ENCODE results near the gene SYNE4. TPM values are rescaled to one million over a fixed set of nuclear protein-coding genes. Genes with fewer than 3 reads are reported as not detected.
A peak's percentile ranks its signal among the peaks of the same experiment; 100 is the strongest.

The SYNE4 gene
- total and polyA plus RNA-seq, 2 of the 13 experiments (the other 11 are each of a cell fraction or from before 2014, with no cell fraction given) = 13.7 to 23.0 TPM

DNA sequence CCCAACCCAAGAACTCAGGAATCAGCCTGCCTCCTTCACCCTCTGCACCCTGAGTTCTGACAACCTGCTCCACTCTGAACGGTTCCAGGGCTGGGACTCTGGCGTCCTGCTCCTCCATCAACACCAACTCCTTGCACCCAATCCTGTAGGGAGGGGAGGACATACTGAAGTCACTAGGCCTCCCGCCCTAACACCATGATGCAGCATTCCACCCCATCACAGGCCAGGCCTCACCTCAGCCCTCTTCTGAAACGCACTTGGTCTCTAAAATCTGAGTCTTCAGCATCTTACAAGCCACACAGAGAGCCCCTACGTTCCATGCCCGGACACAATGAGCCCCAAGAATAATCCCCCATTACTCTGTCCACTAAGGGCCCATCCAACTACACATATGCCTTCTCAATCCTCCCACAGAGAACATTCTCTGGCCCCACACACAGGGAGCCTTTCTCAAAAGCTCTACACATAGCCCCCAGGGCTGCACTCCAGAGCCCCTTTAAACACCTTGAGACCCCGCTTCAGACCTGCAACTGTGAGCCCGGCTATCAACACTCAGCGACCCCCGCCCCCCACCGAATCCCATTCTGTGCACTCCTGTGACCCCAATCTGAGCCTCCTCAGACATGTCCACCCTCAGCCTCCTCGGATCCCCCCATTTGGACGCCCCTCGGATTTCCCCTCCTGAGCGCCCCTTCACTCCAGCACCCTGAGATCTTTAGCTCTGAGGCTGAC, 4.8 kb upstream of the SYNE4 start (continued):
- TF ChIP-seq, protein P1, sequence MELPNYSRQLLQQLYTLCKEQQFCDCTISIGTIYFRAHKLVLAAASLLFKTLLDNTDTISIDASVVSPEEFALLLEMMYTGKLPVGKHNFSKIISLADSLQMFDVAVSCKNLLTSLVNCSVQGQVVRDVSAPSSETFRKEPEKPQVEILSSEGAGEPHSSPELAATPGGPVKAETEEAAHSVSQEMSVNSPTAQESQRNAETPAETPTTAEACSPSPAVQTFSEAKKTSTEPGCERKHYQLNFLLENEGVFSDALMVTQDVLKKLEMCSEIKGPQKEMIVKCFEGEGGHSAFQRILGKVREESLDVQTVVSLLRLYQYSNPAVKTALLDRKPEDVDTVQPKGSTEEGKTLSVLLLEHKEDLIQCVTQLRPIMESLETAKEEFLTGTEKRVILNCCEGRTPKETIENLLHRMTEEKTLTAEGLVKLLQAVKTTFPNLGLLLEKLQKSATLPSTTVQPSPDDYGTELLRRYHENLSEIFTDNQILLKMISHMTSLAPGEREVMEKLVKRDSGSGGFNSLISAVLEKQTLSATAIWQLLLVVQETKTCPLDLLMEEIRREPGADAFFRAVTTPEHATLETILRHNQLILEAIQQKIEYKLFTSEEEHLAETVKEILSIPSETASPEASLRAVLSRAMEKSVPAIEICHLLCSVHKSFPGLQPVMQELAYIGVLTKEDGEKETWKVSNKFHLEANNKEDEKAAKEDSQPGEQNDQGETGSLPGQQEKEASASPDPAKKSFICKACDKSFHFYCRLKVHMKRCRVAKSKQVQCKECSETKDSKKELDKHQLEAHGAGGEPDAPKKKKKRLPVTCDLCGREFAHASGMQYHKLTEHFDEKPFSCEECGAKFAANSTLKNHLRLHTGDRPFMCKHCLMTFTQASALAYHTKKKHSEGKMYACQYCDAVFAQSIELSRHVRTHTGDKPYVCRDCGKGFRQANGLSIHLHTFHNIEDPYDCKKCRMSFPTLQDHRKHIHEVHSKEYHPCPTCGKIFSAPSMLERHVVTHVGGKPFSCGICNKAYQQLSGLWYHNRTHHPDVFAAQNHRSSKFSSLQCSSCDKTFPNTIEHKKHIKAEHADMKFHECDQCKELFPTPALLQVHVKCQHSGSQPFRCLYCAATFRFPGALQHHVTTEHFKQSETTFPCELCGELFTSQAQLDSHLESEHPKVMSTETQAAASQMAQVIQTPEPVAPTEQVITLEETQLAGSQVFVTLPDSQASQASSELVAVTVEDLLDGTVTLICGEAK (IDR thresholded peaks at IDR 0.05) = no peak
- TF ChIP-seq, protein P1 (CRISPR knock-in tag; IDR thresholded peaks at IDR 0.05) = no peak
- TF ChIP-seq RCOR2 (CRISPR knock-in tag; IDR thresholded peaks at IDR 0.05) = no peak
- peak; percentile 21 for TF ChIP-seq ZNF883 (CRISPR knock-in tag; IDR thresholded peaks at IDR 0.05; ENCODE audit: not compliant biosample characterization)
- TF ChIP-seq HNF4A (CRISPR knock-in tag; IDR thresholded peaks at IDR 0.05) = no peak

Data from HepG2 (cell line).